HEK293 (cell line): ENCODE measurements around the gene POLR3GL.

Source experiments
- CTCF ChIP-seq: fragments of 450-650 bp; formaldehyde crosslinking; IDR thresholded peaks from 2 replicates; pipeline ENCODE4 v1.5.1; 2016; ENCODE audit warnings: missing biosample characterization, missing genetic modification characterization
- ZBTB8A ChIP-seq: fragments of 450-650 bp; formaldehyde crosslinking; IDR thresholded peaks from 2 replicates; pipeline ENCODE4 v1.5.1; 2016; ENCODE audit warnings: missing biosample characterization, missing genetic modification characterization
- ZNF114 ChIP-seq: fragments of 450-650 bp; formaldehyde crosslinking; IDR thresholded peaks from 2 replicates; pipeline ENCODE4 v1.5.0; 2017; ENCODE audit warnings: missing biosample characterization, missing genetic modification characterization
- ZNF138 ChIP-seq: fragments of 450-650 bp; formaldehyde crosslinking; IDR thresholded peaks from 2 replicates; pipeline ENCODE4 v1.5.1; 2016; ENCODE audit warnings: missing biosample characterization, missing genetic modification characterization, borderline replicate concordance

- TF ChIP-seq ZNF138 (tag by site-specific recombination) (no peak), ZBTB8A (no peak), CTCF (tag by site-specific recombination) (no peak), ZNF114 (no peak)
Measured at GRCh38 chr1:146019231-146020057, 55.0 kb downstream of the POLR3GL start.
